RWPE2 (cell line): ENCODE measurements around the gene ABCA7.

Experiments
- ATAC-seq: fragments of 200-7000 bp; cut with Tn5 transposase; 3 replicates; pipeline ENCODE4 v1.9.1; 2021; ENCODE audit warnings: low read depth
- DNase-seq: peaks from one replicate; pipeline ENCODE4 v3.0.0-alpha.2; 2020; ENCODE audit warnings: low spot score
- H3K27ac ChIP-seq: fragments of 450-650 bp; 2 replicates; pipeline ENCODE4 v1.5.1; 2017; ENCODE audit warnings: mild to moderate bottlenecking; ENCODE audit not compliant: poor library complexity, severe bottlenecking
- H3K27me3 ChIP-seq: fragments of 250-450 bp; sonication (Bioruptor Pico); 2 replicates; pipeline ENCODE4 v1.5.1; 2021; ENCODE audit warnings: mild to moderate bottlenecking, moderate library complexity; ENCODE audit not compliant: insufficient read depth, poor library complexity, severe bottlenecking
- H3K36me3 ChIP-seq: fragments of 250-450 bp; sonication (Bioruptor Pico); 2 replicates; pipeline ENCODE4 v1.5.1; 2020; ENCODE audit warnings: low read depth, mild to moderate bottlenecking, moderate library complexity
- H3K4me1 ChIP-seq: fragments of 250-450 bp; sonication (Bioruptor Pico); 2 replicates; pipeline ENCODE4 v1.5.1; 2021; ENCODE audit warnings: mild to moderate bottlenecking, moderate library complexity; ENCODE audit not compliant: insufficient read depth, poor library complexity, severe bottlenecking
- H3K4me3 ChIP-seq: fragments of 250-450 bp; sonication (Bioruptor Pico); 2 replicates; pipeline ENCODE4 v1.5.1; 2021; ENCODE audit warnings: mild to moderate bottlenecking, moderate library complexity; ENCODE audit not compliant: severe bottlenecking
- H3K9me3 ChIP-seq: fragments of 250-450 bp; sonication (Bioruptor Pico); 2 replicates; pipeline ENCODE4 v1.5.1; 2021; ENCODE audit warnings: mild to moderate bottlenecking, moderate library complexity; ENCODE audit not compliant: severe bottlenecking
- TF ChIP-seq, protein P1 (sequence below): fragments of 450-650 bp; IDR thresholded peaks from one replicate; pipeline ENCODE4 v1.5.1; 2017; ENCODE audit warnings: mild to moderate bottlenecking, moderate library complexity; ENCODE audit not compliant: poor library complexity, severe bottlenecking

Gene ABCA7

GRCh38 chr19:991932-992669 lies 47.8 kb upstream of the ABCA7 start:
- H3K4me1 ChIP-seq: no peaks in the 10 kb centered on the region
- no peak for ATAC-seq

DNA sequence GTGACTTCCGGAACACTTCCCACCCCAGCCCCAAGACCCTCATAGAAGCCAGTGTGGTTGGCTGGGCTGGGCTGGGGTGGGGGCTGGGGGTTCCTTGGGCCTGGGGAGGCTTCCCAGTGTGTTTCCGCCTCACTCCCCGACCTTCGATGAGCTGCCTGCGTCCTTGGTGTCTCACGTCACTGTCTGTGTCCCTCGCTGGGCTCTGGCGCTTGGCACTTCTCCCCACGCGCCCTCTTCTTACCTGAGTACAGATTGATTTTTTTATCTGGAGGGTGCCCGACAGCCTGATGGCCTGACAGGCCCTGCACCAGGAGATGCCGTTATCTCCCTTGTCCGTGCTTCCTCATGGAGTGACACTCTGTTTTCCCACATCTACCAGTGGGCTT lies 47.2 kb upstream of the ABCA7 start:
- TF ChIP-seq, protein P1, sequence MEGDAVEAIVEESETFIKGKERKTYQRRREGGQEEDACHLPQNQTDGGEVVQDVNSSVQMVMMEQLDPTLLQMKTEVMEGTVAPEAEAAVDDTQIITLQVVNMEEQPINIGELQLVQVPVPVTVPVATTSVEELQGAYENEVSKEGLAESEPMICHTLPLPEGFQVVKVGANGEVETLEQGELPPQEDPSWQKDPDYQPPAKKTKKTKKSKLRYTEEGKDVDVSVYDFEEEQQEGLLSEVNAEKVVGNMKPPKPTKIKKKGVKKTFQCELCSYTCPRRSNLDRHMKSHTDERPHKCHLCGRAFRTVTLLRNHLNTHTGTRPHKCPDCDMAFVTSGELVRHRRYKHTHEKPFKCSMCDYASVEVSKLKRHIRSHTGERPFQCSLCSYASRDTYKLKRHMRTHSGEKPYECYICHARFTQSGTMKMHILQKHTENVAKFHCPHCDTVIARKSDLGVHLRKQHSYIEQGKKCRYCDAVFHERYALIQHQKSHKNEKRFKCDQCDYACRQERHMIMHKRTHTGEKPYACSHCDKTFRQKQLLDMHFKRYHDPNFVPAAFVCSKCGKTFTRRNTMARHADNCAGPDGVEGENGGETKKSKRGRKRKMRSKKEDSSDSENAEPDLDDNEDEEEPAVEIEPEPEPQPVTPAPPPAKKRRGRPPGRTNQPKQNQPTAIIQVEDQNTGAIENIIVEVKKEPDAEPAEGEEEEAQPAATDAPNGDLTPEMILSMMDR: no peak
- H3K27ac ChIP-seq: no peak overlapping the region

More at GRCh38 chr19:991932-992669, 47.8 kb upstream of the ABCA7 start:
- no peak for DNase-seq
- no peak overlapping the region for H3K27ac ChIP-seq
- TF ChIP-seq, protein P1: no peak
- peaks cover 6% of the 10 kb centered on the region for H3K27me3 ChIP-seq
- H3K9me3 ChIP-seq: no peaks in the 10 kb centered on the region
- peaks cover 26% of the 10 kb centered on the region for H3K36me3 ChIP-seq
- H3K4me3 ChIP-seq: no peak overlapping the region

GRCh38 chr19:993361-993830 lies 46.5 kb upstream of the ABCA7 start:
- H3K9me3 ChIP-seq: no peaks in the 10 kb centered on the region
- ATAC-seq (no peak), DNase-seq (no peak)
- H3K4me1 ChIP-seq: no peaks in the 10 kb centered on the region
- peaks cover 26% of the 10 kb centered on the region for H3K36me3 ChIP-seq
- H3K27ac ChIP-seq: no peak overlapping the region
- TF ChIP-seq, protein P1: no peak
- no peak overlapping the region for H3K4me3 ChIP-seq
- H3K27me3 ChIP-seq: peaks cover 18% of the 10 kb centered on the region

More for the DNA sequence above, 47.2 kb upstream of the ABCA7 start:
- DNase-seq (no peak), ATAC-seq (no peak)
- H3K4me1 ChIP-seq: no peaks in the 10 kb centered on the region
- no peak overlapping the region for H3K4me3 ChIP-seq
- peaks cover 11% of the 10 kb centered on the region for H3K27me3 ChIP-seq
- H3K36me3 ChIP-seq: peaks cover 26% of the 10 kb centered on the region
- H3K9me3 ChIP-seq: no peaks in the 10 kb centered on the region

- H3K27ac ChIP-seq: no peak overlapping the region
- TF ChIP-seq, protein P1: no peak
- H3K9me3 ChIP-seq: no peaks in the 10 kb centered on the region
- H3K36me3 ChIP-seq: peaks cover 26% of the 10 kb centered on the region
- H3K27me3 ChIP-seq: peaks cover 21% of the 10 kb centered on the region
- H3K4me3 ChIP-seq: no peak overlapping the region
- no peak for ATAC-seq
- DNase-seq: no peak
- no peaks in the 10 kb centered on the region for H3K4me1 ChIP-seq
These were observed 46.0 kb upstream of the ABCA7 start for GRCh38 chr19:993831-994393.

- DNase-seq: no peak
- H3K36me3 ChIP-seq: peaks cover 26% of the 10 kb centered on the region
- no peaks in the 10 kb centered on the region for H3K9me3 ChIP-seq
- peaks cover 27% of the 10 kb centered on the region for H3K27me3 ChIP-seq
- no peaks in the 10 kb centered on the region for H3K4me1 ChIP-seq
- H3K27ac ChIP-seq: no peak overlapping the region
- TF ChIP-seq, protein P1: no peak
- no peak for ATAC-seq
- H3K4me3 ChIP-seq: no peak overlapping the region
These were observed 45.4 kb upstream of the ABCA7 start for GRCh38 chr19:994516-994915.
